GM21529 (cell line): ENCODE data around the gene CDHR5.

ENCODE experiments used
- ATAC-seq: cut with Tn5 transposase; IDR thresholded peaks from one replicate; pipeline ENCODE4 v1.9.1; 2021; ENCODE audit not compliant: unreplicated experiment

The CDHR5 gene

DNA sequence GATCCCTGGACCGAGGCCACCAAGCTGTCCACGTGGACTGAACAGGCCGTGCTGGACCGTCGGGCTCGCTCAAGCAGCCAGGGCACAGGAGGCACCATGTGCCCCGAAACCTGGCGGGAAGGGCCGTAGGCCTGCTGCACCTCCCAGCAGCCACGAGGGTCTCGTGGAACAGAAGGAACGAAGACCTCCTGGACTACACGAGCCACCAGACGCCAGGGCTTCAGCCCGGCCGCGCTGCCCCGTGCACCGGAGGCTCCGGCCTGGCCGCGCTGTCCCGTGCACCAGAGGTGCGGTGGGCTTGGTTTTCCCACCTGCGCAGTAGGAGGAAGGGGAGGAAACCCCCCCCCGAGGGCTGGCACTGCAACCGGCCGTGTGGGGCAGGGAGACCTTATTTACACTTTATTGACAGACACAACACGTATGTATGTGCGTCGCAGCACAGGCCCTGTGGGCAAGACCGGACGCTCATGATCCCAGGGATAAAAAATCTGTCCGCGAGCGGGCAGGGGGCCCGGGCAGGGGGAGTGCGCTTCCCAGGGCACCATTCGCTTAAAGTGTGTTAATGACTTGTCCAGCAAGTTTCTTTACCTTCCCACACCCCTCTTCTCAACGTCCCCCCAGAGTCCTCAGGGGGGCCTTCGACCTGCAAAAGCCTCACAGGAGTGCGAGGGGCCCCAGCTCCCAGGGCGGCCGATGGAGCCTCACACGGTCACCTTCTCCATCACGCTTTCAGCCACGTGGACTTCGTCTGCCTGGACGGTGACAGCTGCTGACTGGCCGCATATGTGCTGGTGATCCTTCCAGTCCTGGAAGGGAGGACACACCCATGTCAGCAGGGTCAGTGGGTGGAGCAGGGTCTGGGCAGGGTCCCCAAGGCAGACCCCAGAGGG is 19.3 kb upstream of the CDHR5 start:
- no peak for ATAC-seq

DNA sequence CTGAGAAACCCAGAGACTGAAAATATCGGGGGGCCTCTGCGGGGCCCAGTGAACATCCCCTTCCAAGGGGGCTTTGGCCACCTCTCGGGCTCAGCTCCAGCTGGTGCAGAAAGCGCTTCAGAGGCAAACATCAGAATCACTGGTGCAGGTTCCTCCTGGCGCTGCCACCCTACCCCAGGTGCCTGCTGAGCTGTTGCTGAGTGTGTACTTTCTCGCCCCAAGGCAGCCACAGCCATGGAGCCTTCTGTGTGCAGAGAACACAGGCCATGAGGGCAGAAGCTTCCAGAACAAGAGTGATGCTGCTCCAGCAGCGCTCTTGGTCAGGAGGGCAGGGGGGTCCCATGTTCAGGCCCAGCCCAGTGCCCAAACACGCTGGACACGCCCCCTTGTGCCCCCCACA is 18.6 kb upstream of the CDHR5 start:
- ATAC-seq = no peak

DNA sequence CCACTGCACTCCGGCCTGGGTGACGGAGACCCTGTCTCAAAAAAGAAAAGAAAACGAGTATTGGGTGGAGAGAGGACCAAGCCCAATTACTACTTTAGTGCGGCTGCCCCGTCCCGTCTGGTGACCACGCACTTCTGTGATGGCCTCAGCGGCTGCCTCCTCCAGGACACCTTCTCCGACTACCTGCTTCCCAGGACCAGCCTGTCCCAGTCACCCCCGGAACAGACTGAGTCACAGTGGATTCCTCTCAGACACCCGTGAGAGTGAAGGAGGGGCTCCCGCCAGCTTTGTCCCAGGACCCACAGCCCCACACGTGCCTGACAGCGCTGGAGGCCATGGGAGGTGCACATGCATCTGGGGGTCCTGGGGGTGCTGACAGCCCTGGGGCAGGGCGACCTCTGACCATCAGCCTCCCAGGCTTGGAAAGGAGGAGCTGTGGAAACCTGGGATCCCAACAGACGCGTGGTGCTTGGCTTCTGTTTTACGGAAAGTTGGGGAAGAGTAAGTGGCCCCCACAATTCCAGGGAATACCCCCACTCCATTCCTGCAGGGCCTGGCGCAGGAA is 17.1 kb upstream of the CDHR5 start:
- no peak for ATAC-seq

- no peak for ATAC-seq
Measured at GRCh38 chr11:640021-640706, 15.4 kb upstream of the CDHR5 start.

DNA sequence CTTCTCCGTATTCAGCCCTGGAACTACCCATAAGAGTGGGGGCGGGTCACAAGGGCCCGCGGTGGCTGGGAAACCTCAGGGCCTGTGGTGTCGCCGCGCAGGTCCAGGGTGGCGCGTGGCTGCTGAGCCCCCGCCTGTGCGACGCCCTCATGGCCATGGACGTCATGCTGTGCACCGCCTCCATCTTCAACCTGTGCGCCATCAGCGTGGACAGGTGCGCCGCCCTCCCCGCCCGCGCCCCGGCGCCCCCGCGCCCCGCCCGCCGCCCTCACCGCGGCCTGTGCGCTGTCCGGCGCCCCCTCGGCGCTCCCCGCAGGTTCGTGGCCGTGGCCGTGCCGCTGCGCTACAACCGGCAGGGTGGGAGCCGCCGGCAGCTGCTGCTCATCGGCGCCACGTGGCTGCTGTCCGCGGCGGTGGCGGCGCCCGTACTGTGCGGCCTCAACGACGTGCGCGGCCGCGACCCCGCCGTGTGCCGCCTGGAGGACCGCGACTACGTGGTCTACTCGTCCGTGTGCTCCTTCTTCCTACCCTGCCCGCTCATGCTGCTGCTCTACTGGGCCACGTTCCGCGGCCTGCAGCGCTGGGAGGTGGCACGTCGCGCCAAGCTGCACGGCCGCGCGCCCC is 14.7 kb upstream of the CDHR5 start:
- no peak for ATAC-seq

DNA sequence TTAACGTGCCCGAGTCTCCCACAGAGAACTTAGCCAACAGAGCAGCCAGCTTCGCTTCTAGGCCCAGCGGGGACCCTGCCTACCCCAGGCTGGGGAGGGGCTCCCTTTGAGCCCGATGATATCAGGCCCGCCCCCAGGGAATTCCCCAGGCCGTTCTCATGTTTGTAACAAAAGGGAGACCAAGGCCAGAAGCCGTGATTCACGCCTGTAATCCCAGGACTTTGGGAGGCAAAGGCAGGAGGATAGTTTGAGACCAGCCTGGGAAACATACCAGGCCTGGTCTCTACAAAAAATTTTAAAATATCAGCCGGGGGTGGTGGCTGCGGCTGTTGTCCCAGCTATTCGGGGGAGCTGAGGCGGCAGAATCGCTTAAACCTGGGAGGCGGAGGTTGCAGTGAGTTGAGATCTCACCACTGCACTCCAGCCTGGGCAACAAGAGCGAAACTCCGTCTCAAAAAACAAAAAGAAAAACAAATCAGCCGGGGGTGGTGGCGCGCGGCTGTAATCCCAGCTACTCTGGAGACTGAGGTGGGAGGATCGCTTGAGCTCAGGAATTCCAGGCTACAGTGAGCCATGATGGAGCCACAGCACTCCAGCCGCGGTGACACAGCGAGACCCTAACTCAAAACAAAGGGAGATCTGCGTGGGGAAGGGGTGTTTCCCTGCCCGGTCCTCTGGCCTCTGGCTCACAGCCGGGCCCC is 14.0 kb upstream of the CDHR5 start:
- ATAC-seq = no peak

- no peak for ATAC-seq
Measured at GRCh38 chr11:637593-638521, 13.1 kb upstream of the CDHR5 start.

GRCh38 chr11:637333-637592 is 12.5 kb upstream of the CDHR5 start:
- ATAC-seq = no peak

DNA sequence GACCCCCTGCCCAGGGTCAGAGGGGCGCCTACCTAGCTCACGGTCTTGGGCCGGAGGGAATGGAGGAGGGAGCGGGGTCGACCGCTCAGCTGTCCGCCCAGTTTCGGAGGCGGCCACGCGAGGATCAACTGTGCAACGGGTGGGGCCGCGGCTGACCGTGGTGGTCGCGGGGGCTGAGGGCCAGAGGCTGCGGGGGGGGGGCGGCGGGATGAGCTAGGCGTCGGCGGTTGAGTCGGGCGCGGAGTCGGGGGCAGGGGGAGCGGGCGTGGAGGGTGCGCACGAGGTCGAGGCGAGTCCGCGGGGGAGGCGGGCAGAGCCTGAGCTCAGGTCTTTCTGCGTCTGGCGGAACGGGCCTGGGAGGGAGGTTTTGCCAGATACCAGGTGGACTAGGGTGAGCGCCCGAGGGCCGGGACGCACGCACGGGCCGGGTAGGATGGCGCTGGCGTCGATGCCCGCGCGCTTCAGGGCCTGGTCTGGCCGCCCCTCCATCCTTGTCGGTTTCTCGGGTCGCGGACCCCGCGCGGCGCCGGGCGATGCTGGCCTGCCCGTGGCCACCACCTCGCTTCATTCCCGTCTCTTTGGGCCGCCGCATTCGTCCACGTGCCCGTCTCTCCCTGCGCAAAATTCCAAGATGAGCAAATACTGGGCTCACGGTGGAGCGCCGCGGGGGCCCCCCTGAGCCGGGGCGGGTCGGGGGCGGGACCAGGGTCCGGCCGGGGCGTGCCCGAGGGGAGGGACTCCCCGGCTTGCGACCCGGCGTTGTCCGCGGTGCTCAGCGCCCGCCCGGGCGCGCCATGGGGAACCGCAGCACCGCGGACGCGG is 12.0 kb upstream of the CDHR5 start, which contains the start of gene DRD4:
Gene DRD4 (plus strand): TSS at position 759 of the 822 bp plus-strand sequence. CDS start 36 bp downstream, at position 795.
- ATAC-seq = no peak

DNA sequence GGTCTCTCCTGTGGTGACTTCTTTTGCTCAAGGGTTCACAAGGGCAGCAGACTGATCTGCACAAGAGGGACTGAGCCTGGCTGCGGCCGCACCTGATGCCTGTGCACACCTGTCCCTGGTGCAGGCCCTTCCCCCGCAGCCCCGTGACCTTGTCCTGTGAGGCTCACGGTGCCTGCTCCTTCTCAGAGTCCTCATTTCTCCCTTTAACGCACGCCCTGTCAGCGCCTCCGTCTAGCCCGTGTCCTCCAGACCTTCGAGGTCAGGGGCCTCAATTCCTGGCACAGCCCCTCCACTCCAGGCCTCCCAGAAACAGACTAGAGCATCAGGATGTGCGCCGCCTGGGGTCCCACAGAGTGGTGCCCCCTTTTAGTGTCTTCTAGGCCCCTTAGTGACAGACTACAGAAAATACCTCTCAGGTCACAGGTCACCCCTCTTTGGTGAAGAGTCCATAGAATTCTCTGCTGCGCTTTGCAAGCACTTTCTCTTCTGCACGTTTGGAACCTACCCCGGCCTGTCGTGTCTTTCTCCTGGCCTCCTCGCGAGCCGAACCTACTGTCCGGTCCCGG is 11.3 kb upstream of the CDHR5 start:
- no peak for ATAC-seq

DNA sequence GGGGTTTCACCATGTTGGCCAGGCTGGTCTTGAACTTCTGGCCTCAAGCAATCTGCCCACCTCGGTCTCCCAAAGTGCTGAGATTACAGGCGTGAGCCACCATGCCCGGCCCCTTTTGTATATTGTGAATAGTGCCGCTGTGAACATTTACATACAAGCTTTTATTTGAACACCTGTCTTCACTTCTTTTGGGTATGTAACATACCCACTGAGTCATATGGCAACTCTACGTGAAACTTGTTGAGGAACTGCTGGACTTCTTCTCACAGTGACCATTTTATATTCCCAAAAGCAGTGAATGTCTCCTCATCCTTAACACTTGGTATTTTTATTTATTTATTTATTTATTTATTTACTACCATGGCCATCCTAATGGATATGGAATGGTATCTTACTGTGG is 6.1 kb upstream of the CDHR5 start:
- ATAC-seq = no peak

GRCh38 chr11:629237-629583 is 4.5 kb upstream of the CDHR5 start:
- peak; percentile 51 for ATAC-seq

DNA sequence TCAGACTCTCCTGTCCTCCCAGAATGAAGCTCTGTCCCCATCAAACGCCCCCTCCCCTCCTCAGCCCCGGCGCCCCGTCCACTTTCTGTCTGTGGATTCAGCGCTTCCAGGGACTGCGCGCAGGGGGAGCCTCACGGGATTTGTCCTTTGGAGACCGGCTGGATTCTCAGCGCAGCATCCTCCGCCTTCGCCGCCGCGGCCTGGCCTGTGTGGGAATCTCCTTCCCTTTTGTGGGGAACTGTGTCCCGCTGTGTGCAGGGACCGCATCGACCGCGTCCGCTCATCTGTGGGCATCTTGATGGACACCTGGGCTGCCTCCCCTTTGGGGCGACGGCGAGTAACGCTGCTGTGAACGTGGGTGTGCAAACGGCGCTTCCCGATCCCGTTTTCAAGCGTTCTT is 3.3 kb upstream of the CDHR5 start:
- ATAC-seq = no peak

GRCh38 chr11:627308-627576 is 2.5 kb upstream of the CDHR5 start:
- ATAC-seq = no peak

GRCh38 chr11:626475-627307 is 1.9 kb upstream of the CDHR5 start, which contains the start of gene SCT:
Gene SCT, minus strand, starts transcription at chr11:627181. Its CDS starts 38 bp downstream, at chr11:627143.
- ATAC-seq = no peak

GRCh38 chr11:625636-626268 is 997 bp upstream of the CDHR5 start:
- no peak for ATAC-seq

- no peak for ATAC-seq
Measured at GRCh38 chr11:623999-624704, 603 bp downstream of the CDHR5 start.
